IgD-negative memory B cell (primary cell): ENCODE results near the gene TMEM17. TPM values are rescaled to one million over a fixed set of nuclear protein-coding genes. Genes with fewer than 3 reads are reported as not detected.
"Not testable (repeated sequence)": the region's sequence is repeated elsewhere in the genome, so short reads cannot be mapped to it uniquely, and the experiment has no call there.

ENCODE experiments used
- H3K27ac Mint-ChIP-seq, 3 donors: one replicate each; pipeline ENCODE4 v1.8.0; 2020 to 2022; ENCODE audit warnings: mild to moderate bottlenecking in 3 of 3, mixed read lengths in 3 of 3, moderate library complexity in 1 of 3
- H3K27me3 Mint-ChIP-seq: one replicate; pipeline ENCODE4 v1.8.0; 2021; ENCODE audit warnings: mixed read lengths
- H3K36me3 Mint-ChIP-seq: one replicate; pipeline ENCODE4 v1.8.0; 2020; ENCODE audit warnings: mild to moderate bottlenecking, mixed read lengths
- H3K4me1 Mint-ChIP-seq, 3 donors: one replicate each; pipeline ENCODE4 v1.8.0; 2020 to 2022; ENCODE audit warnings: mixed read lengths in 3 of 3, mild to moderate bottlenecking in 1 of 3
- H3K4me3 Mint-ChIP-seq, 4 donors: one replicate each; pipeline ENCODE4 v1.8.0; 2020 to 2022; ENCODE audit warnings: mild to moderate bottlenecking in 4 of 4, mixed read lengths in 4 of 4, moderate library complexity in 3 of 4
- H3K9me3 Mint-ChIP-seq, 3 donors: one replicate each; pipeline ENCODE4 v1.8.0; 2020 to 2021; ENCODE audit warnings: mixed read lengths in 3 of 3, mild to moderate bottlenecking in 1 of 3
- polyA plus RNA-seq: library from polyadenylated mRNA; unstranded; fragments of 300-500 nt; fragmentation: Illumina TruSeq; gene quantifications from one replicate; pipeline ENCODE4 v1.2.3, GENCODE V29; 2021

The TMEM17 gene, protein sequence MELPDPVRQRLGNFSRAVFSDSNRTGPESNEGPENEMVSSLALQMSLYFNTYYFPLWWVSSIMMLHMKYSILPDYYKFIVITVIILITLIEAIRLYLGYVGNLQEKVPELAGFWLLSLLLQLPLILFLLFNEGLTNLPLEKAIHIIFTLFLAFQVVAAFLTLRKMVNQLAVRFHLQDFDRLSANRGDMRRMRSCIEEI
- not detected for polyA plus RNA-seq

DNA sequence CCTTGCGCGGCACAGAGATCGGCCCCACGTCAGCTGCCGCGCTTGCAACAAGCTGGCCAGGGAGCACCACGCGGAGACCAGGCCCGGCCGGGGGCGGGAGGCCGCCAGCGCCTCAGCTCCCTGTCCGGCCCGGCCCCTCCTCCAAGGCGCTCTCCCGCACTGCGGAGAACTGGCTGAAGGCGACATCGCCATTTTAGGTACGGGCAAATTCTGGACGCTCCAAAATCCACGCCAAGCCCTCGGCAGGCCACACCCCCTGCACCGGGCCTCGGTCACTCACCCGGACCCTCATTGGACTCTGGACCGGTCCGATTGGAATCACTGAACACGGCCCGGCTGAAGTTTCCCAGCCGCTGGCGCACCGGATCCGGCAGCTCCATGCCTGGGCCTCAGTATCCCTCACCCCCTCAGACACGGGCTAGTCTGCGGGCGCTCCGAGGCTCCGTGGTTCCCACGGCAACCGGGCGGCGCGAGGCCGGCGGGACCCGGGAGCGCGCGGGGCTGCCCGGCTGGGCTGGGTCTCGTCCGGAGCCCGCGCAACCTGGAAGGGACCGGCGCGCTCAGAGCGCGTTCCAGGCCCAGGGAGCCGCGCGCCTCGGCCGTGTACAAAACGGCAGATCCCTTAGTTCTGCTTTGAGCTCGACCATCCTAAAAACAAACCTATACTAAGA, at the start of gene TMEM17:
Gene TMEM17, minus strand, starts transcription at position 446 of the 671 bp plus-strand sequence. Its CDS starts 66 bp downstream, at position 380.
- no peaks in the 10 kb centered on the region for H3K9me3 Mint-ChIP-seq
- H3K27me3 Mint-ChIP-seq = peaks cover 8% of the 10 kb centered on the region
- peak within 1 kb of the TSS in 1 of 3 donors; percentile 31 for H3K27ac Mint-ChIP-seq
- peaks cover 5 to 7% (median 6%) of the 10 kb centered on the region in 3 donors for H3K4me1 Mint-ChIP-seq
- H3K36me3 Mint-ChIP-seq = no peaks in the 10 kb centered on the region
- H3K4me3 Mint-ChIP-seq = peak within 1 kb of the TSS; percentile 74 to 90 (median 86)

DNA sequence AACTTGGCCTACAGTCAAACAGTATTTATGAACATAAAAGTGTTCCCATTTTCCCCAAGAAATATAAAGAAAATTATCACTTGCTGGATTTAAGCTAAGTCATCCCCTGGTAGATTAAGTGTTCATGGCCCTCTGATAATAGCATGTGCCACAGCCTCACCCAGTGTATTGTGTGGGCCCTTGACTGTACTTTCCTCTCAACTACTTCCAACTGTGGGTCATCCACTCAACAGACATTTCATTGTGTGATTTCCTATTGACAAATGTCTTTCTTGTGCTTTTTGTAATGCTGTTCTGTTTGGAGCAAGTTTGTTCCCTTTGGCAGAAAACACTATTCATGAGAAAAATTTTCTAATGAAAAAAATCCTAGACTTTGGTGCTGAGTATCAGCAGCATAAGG, 48.4 kb upstream of the TMEM17 start:
- H3K4me1 Mint-ChIP-seq = no peaks in the 10 kb centered on the region
- peaks cover 1% of the 10 kb centered on the region for H3K36me3 Mint-ChIP-seq
- H3K27ac Mint-ChIP-seq = no peak overlapping the region
- H3K4me3 Mint-ChIP-seq = no peak overlapping the region
- H3K27me3 Mint-ChIP-seq = peaks cover 10% of the 10 kb centered on the region
- H3K9me3 Mint-ChIP-seq = peaks cover 0 to 7% (median 5%) of the 10 kb centered on the region in 3 donors

DNA sequence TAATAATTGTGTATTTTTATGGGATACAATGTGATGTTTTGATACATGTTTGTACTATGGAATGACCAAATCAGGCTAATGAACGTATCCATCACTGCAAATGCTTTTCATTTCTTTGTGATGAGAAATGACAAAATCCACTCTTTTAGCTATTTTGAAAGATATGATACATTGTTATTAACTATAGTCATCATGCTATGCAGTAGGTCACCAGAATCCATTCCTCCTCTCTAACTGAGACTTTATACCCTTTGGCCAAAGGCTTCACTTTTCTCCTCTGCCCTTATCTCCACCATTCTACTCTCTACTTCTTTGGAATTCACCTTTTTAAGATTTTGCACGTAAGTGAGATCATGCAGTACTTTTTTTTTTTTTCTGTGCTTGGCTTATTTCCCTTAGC, 44.5 kb upstream of the TMEM17 start:
- peaks cover 1% of the 10 kb centered on the region for H3K36me3 Mint-ChIP-seq
- H3K9me3 Mint-ChIP-seq = peaks cover 0 to 3% (median 0%) of the 10 kb centered on the region in 3 donors
- peaks cover 6% of the 10 kb centered on the region for H3K27me3 Mint-ChIP-seq
- H3K27ac Mint-ChIP-seq = no peak overlapping the region
- no peaks in the 10 kb centered on the region for H3K4me1 Mint-ChIP-seq
- no peak overlapping the region for H3K4me3 Mint-ChIP-seq

GRCh38 chr2:62547854-62548253, 41.9 kb upstream of the TMEM17 start:
- H3K27me3 Mint-ChIP-seq = peaks cover 6% of the 10 kb centered on the region
- H3K27ac Mint-ChIP-seq = no peak overlapping the region
- H3K4me1 Mint-ChIP-seq = no peaks in the 10 kb centered on the region
- peaks cover 2% of the 10 kb centered on the region for H3K36me3 Mint-ChIP-seq
- H3K4me3 Mint-ChIP-seq = no peak overlapping the region
- H3K9me3 Mint-ChIP-seq = peaks cover 0 to 3% (median 0%) of the 10 kb centered on the region in 3 donors

DNA sequence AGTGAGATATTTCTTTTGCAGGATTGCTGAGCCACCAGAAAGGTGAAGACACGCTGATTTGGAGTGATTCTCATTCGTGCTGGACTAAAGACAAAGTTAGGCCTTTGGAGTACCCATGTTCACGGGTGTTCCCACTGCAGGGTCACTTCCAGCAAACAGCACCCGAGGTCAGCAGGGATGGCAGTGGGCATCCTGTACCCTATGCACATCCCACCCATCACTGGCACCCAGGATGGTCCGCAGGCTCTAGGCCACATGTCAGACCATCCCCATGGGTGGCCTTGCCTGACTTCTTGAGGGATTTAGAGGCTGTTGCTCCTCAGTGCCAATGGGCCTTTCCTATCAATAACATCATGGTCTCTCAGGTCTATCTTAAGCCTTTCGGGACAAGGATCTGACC, 39.3 kb upstream of the TMEM17 start:
- Mint-ChIP-seq H3K27me3 (no peaks in the 10 kb centered on the region), H3K4me1 (no peaks in the 10 kb centered on the region), H3K4me3 (no peak overlapping the region), H3K27ac (no peak overlapping the region), H3K9me3 (no peaks in the 10 kb centered on the region), H3K36me3 (peaks cover 2% of the 10 kb centered on the region)

DNA sequence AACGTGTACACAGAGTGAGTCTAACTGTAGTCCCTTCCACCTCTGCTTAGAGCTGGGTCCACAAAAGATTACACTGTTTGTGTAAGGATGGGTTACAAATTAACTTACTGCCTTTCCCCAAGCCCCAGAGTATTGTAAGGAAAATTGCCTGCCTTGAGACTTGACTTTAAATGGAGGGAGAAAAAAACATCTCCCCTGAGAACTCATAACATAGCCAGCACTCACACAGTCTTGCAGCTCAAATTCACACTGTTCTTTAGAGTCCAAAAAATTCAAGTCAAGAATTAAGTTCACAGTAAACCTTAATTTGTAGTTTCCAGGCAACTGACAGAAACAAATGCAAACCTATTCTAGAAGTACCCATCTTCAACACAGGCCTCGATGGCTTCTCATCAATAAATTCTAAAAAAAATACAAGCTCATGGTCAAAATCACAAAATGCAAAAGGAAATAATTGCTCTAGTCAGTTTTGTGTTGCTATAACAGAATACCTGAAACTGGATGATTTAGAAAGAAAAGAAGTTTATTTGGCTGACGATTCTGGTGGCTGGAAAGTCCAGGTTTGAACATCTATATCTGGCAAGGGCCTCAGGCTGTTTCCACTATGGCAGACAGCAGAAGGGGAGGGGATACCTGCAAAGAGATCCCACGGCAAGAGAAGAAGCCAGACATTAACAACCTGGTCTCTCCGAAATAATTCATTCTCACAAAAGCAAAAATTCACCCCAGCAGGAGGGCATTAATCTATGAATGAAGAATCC, 34.6 kb upstream of the TMEM17 start:
- H3K27me3 Mint-ChIP-seq = peaks cover 2% of the 10 kb centered on the region
- H3K4me1 Mint-ChIP-seq = peaks cover 0 to 2% (median 0%) of the 10 kb centered on the region in 3 donors

GRCh38 chr2:62539606-62540407, 33.8 kb upstream of the TMEM17 start:
- Mint-ChIP-seq H3K36me3 (peaks cover 2% of the 10 kb centered on the region), H3K27me3 (peaks cover 2% of the 10 kb centered on the region)

More for the DNA sequence above, 34.6 kb upstream of the TMEM17 start:
- no peak overlapping the region for H3K27ac Mint-ChIP-seq
- peaks cover 0 to 2% (median 0%) of the 10 kb centered on the region in 3 donors for H3K9me3 Mint-ChIP-seq
- H3K4me3 Mint-ChIP-seq = no peak overlapping the region
- peaks cover 2% of the 10 kb centered on the region for H3K36me3 Mint-ChIP-seq

DNA sequence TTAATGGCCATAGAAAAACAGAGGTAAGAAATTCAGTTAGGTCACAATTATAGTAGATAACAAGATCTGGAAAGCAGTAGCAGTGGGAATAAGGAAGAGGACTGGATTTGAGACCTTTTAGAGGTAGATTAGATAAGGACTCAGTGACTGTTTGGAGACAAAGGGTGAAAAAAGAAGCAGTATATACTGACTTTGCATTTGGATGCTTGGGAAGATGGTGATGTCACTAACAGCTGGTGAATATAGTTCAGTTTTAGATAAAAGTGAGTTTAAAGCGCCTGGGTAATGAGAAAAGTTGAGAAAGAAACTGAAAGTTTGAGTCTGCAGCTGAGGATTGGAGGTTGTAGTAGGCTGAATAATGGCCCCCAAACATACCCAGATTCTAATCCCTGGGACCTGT, 32.8 kb upstream of the TMEM17 start:
- Mint-ChIP-seq H3K9me3 (peaks cover 5 to 10% (median 6%) of the 10 kb centered on the region in 3 donors), H3K4me1 (peaks cover 0 to 2% (median 0%) of the 10 kb centered on the region in 3 donors), H3K27me3 (peaks cover 2% of the 10 kb centered on the region), H3K36me3 (no peaks in the 10 kb centered on the region), H3K4me3 (no peak overlapping the region), H3K27ac (no peak overlapping the region)

More at GRCh38 chr2:62539606-62540407, 33.8 kb upstream of the TMEM17 start:
- Mint-ChIP-seq H3K4me1 (peaks cover 0 to 2% (median 0%) of the 10 kb centered on the region in 3 donors), H3K27ac (no peak overlapping the region), H3K9me3 (peaks cover under 1 to 5% (median 3%) of the 10 kb centered on the region in 3 donors), H3K4me3 (no peak overlapping the region)

DNA sequence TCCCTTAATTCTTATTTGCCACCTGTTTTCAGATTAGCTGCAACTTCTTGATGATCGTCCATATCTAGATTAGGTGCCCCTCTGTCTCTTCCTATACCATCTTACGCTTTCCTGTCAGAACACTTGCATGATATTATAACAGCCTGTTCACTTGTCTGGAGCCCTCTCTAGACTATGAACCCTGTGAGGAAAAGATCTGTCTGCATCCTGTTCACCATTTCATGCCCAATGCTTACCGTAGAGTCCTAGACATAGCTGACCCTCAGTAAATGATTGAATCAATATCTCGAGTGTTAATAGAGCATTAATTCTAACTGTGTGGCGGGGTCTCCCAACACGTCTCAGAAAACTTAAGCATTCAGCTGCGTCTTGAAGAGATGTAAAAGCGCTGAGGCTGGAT, 31.8 kb upstream of the TMEM17 start:
- Mint-ChIP-seq H3K27ac (no peak overlapping the region), H3K27me3 (peaks cover 2% of the 10 kb centered on the region), H3K4me3 (no peak overlapping the region), H3K36me3 (no peaks in the 10 kb centered on the region), H3K9me3 (peaks cover 5 to 17% (median 11%) of the 10 kb centered on the region in 3 donors), H3K4me1 (peaks cover 0 to 2% (median 0%) of the 10 kb centered on the region in 3 donors)

DNA sequence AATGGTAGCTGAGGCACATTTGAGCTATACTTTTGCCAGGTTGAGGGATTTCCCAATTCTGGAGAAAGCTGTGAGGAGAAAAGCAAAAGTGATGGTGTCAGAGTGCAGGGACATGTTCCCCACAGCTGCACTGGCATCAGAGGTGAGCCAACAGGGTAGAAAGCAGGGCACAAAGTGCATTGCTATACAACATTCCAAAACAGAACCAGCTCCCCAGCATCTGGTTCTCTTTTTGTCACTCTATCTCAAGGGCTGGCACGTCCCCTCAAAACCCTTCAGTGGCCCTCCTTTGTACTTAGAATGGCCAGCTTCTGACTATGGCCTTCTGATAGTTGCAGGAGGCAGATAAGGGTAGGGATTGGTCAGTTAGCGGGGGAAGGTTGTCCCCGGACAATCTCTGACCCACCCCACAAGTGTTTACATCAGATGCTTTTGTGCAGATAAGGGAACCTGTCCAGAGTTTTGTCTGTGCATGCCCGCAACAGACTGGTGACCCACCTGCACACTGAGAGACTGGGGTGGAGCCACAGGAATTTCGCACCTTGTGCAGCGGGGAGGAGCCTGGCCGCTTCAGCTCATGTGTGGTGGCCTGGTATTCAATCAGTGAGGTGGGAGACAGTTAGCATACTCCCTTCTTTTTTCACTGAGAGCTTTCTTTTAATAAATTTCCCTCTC, 31.0 kb upstream of the TMEM17 start:
- no peak overlapping the region for H3K27ac Mint-ChIP-seq
- H3K27me3 Mint-ChIP-seq = peaks cover 2% of the 10 kb centered on the region
- H3K4me1 Mint-ChIP-seq = peaks cover 0 to 2% (median 0%) of the 10 kb centered on the region in 3 donors
- H3K36me3 Mint-ChIP-seq = no peaks in the 10 kb centered on the region
- peaks cover 7 to 17% (median 12%) of the 10 kb centered on the region in 3 donors for H3K9me3 Mint-ChIP-seq
- no peak overlapping the region for H3K4me3 Mint-ChIP-seq

DNA sequence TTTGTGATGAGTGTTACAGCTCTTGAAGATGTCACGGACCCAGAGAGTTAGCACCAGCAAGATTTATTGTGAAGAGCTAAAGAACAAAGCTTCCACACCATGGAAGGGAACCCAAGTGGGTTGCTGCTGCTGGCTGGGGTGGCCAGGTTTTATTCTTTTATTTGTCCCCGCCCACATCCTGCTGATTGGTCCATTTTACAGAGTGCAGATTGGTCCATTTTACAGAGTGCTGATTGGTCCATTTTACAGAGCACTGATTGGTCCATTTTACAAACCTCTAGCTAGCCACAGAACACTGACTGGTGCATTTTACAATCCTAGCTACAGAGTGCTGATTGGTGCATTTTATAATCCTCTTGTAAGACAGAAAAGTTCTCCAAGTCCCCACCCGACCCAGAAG, 29.5 kb upstream of the TMEM17 start:
- not testable (repeated sequence) for H3K4me1 Mint-ChIP-seq, H3K27ac Mint-ChIP-seq, H3K27me3 Mint-ChIP-seq, H3K4me3 Mint-ChIP-seq, H3K36me3 Mint-ChIP-seq
- peaks cover 8 to 17% (median 12%) of the 10 kb centered on the region in 3 donors for H3K9me3 Mint-ChIP-seq

GRCh38 chr2:62531594-62531993, 25.6 kb upstream of the TMEM17 start:
- no peak overlapping the region for H3K27ac Mint-ChIP-seq
- H3K36me3 Mint-ChIP-seq = no peaks in the 10 kb centered on the region
- H3K9me3 Mint-ChIP-seq = peaks cover 8 to 17% (median 12%) of the 10 kb centered on the region in 3 donors
- H3K4me3 Mint-ChIP-seq = no peak overlapping the region
- H3K4me1 Mint-ChIP-seq = peaks cover 0 to under 1% (median 0%) of the 10 kb centered on the region in 3 donors
- peaks cover 7% of the 10 kb centered on the region for H3K27me3 Mint-ChIP-seq

DNA sequence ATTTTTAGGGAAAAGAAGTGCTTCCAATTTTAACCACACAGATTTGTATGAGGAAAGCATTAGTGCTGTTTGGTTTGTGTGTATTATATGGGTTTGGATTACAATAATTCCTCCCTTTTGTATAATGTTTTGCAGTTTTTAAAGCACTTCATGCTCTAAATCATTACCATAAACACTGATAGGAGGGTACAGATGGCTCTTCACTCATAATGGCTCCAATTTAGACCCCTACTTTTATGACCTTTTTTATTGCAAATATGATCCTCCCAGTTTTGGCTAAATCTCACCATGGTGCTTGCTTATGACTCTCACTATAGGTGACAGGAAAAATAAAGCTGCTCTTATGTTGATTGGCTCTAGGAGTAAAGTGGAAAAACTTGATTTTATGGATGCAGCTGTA, 23.8 kb upstream of the TMEM17 start:
- peaks cover 7% of the 10 kb centered on the region for H3K27me3 Mint-ChIP-seq
- no peak overlapping the region for H3K27ac Mint-ChIP-seq
- H3K9me3 Mint-ChIP-seq = peaks cover 5 to 13% (median 11%) of the 10 kb centered on the region in 3 donors
- H3K36me3 Mint-ChIP-seq = no peaks in the 10 kb centered on the region
- H3K4me3 Mint-ChIP-seq = no peak overlapping the region
- no peaks in the 10 kb centered on the region for H3K4me1 Mint-ChIP-seq
